B cell (primary cell): ENCODE measurements around the gene MROH8. TPM values are rescaled to one million over a fixed set of nuclear protein-coding genes. Genes with fewer than 3 reads are reported as not detected.

ENCODE experiments used
- ATAC-seq: fragments of 200-7000 bp; cut with Tn5 transposase; one replicate; pipeline ENCODE4 v1.10.0; 2021; ENCODE audit warnings: low read depth, mild to moderate bottlenecking, moderate number of reproducible peaks, moderate library complexity
- CTCF ChIA-PET: fragments of 350-600 bp; sonication (Branson Sonifier 250); formaldehyde crosslinking; loops from one replicate; lab custom pipeline; 2021; ENCODE audit warnings: antibody characterized with exemption, inconsistent platforms; lab: Charles Lee
- POLR2A ChIA-PET: fragments of 350-600 bp; sonication (Branson Sonifier 250); formaldehyde crosslinking; loops from one replicate; lab custom pipeline; 2021; ENCODE audit warnings: antibody characterized with exemption; lab: Charles Lee
- DNase-seq: peaks from one replicate; pipeline ENCODE4 v3.0.0; 2013
- H2AFZ ChIP-seq: 2 replicates; pipeline ENCODE4 v1.6.1; 2012; ENCODE audit warnings: mild to moderate bottlenecking, low read depth, low read length; ENCODE audit not compliant: insufficient read depth, poor library complexity, severe bottlenecking
- H3K27ac ChIP-seq, 2 donors: 1 replicate in 1 of 2; 2 replicates in 1 of 2; pipeline ENCODE4 v1.5.1; 2012 to 2013; ENCODE audit warnings: low read length in 2 of 2, mild to moderate bottlenecking in 2 of 2, moderate library complexity in 1 of 2
- H3K27me3 ChIP-seq, 4 experiments: fragments of 200-600 bp in 1 of 4; sonication (generic) in 1 of 4; replicated peaks in 1 of 4; 1 replicate in 2 of 4; 2 replicates in 2 of 4; pipeline versions ENCODE4 v1.6.1 to v1.7.0; 2013 to 2016; ENCODE audit warnings: low read length in 3 of 4, mild to moderate bottlenecking in 2 of 4, mixed read lengths in 1 of 4, moderate library complexity in 1 of 4; ENCODE audit not compliant: insufficient read depth in 4 of 4, control insufficient read depth in 3 of 4; ENCODE audit errors: control extremely low read depth in 1 of 4
- H3K36me3 ChIP-seq, 2 experiments: replicated peaks in 1 of 2; 1 replicate in 1 of 2; 2 replicates in 1 of 2; pipeline versions ENCODE4 v1.6.1 to v1.7.1; 2013; ENCODE audit warnings: low read length in 1 of 2; ENCODE audit not compliant: insufficient read depth in 2 of 2, control insufficient read depth in 1 of 2; ENCODE audit errors: control extremely low read depth in 1 of 2, extremely low read depth in 1 of 2
- H3K4me1 ChIP-seq, 2 donors: fragments of 200-600 bp in 1 of 2; sonication (generic) in 1 of 2; 1 replicate in 1 of 2; 2 replicates in 1 of 2; pipeline versions ENCODE4 v1.5.1 to v1.6.1; 2013 to 2017; ENCODE audit warnings: low read length in 2 of 2; ENCODE audit not compliant: control insufficient read depth in 2 of 2, insufficient read depth in 2 of 2
- H3K4me2 ChIP-seq: replicated peaks from 2 replicates; pipeline ENCODE3; 2012; ENCODE audit warnings: mild to moderate bottlenecking, low read depth, low read length; ENCODE audit not compliant: poor library complexity, severe bottlenecking
- H3K4me3 ChIP-seq, 5 experiments: fragments of 200-600 bp in 1 of 5; sonication (generic) in 1 of 5; 1 replicate in 3 of 5; 2 replicates in 2 of 5; pipeline versions ENCODE4 v1.5.1 to v1.7.0; 2011 to 2016; ENCODE audit warnings: low read length in 4 of 5, mild to moderate bottlenecking in 4 of 5, low read depth in 2 of 5, control low read depth in 1 of 5, moderate library complexity in 1 of 5; ENCODE audit not compliant: insufficient read depth in 1 of 5; ENCODE audit errors: control extremely low read depth in 1 of 5, extremely low read depth in 1 of 5
- H3K79me2 ChIP-seq: fragments of 200-600 bp; sonication (generic); one replicate; pipeline ENCODE4 v1.6.0; 2016; ENCODE audit warnings: low read length; ENCODE audit not compliant: control insufficient read depth, insufficient read depth
- H3K9ac ChIP-seq: fragments of 200-600 bp; sonication (generic); 2 replicates; pipeline ENCODE4 v1.6.1; 2017; ENCODE audit warnings: mild to moderate bottlenecking, low read length, moderate library complexity
- H3K9me3 ChIP-seq, 3 donors: one replicate each; pipeline versions ENCODE4 v1.6.1 to v1.7.1; 2013; ENCODE audit warnings: low read length in 2 of 3; ENCODE audit not compliant: control insufficient read depth in 2 of 3, insufficient read depth in 1 of 3; ENCODE audit errors: control extremely low read depth in 1 of 3
- H4K20me1 ChIP-seq: 2 replicates; pipeline ENCODE4 v1.6.0; 2012; ENCODE audit warnings: mild to moderate bottlenecking, low read length; ENCODE audit not compliant: insufficient read depth, control insufficient read depth, poor library complexity, severe bottlenecking
- H3K27ac Mint-ChIP-seq: one replicate; pipeline ENCODE4 v1.8.0; 2021; ENCODE audit warnings: mixed read lengths
- H3K27me3 Mint-ChIP-seq: one replicate; pipeline ENCODE4 v1.8.0; 2021; ENCODE audit warnings: mixed read lengths
- H3K4me1 Mint-ChIP-seq: one replicate; pipeline ENCODE4 v1.8.0; 2021; ENCODE audit warnings: mixed read lengths
- H3K4me3 Mint-ChIP-seq: one replicate; pipeline ENCODE4 v1.8.0; 2021; ENCODE audit warnings: mixed read lengths
- H3K9me3 Mint-ChIP-seq: one replicate; pipeline ENCODE4 v1.8.0; 2022; ENCODE audit warnings: mixed read lengths; ENCODE audit not compliant: insufficient read depth
- EZH2 ChIP-seq: IDR thresholded peaks from 2 replicates; pipeline ENCODE4 v1.6.1; 2012; ENCODE audit warnings: borderline replicate concordance, low read depth, mild to moderate bottlenecking, moderate library complexity, low read length; ENCODE audit not compliant: insufficient read depth, poor library complexity, severe bottlenecking
- WGBS: methylation state at CpG from one replicate; pipeline ENCODE4 v1.1.5; 2013; ENCODE audit warnings: missing lambda C conversion rate; ENCODE audit not compliant: insufficient coverage; 5-methylcytosine and 5-hydroxymethylcytosine counted together
- intact Hi-C: fragments of 100-400 bp; cut with micrococcal nuclease; formaldehyde crosslinking; loops from one replicate; pipeline ENCODE4 v1.10.0; 2022
- polyA plus RNA-seq: library from polyadenylated mRNA; depleted of rRNA; stranded (reverse); fragments of >200 nt; gene quantifications from 2 replicates; pipeline ENCODE4 v1.2.3, GENCODE V29; 2012
- total RNA-seq, 2 donors: library from RNA; stranded (reverse); fragments of 120-200 nt in 1 of 2; gene quantifications; 1 replicate in 1 of 2; 2 replicates in 1 of 2; pipeline versions ENCODE4 v1.2.3 to v1.2.4, GENCODE V29; 2013 to 2022
- TF ChIP-seq, protein P1 (sequence below): fragments of 200-600 bp; IDR thresholded peaks from one replicate; pipeline ENCODE4 v1.8.0; 2022; ENCODE audit warnings: antibody characterized with exemption, mild to moderate bottlenecking

MROH8 gene
- total and polyA plus RNA-seq, 2 donors (not counting 1 experiment from before 2014, with no cell fraction given), result 3.8 to 4.6 TPM

DNA sequence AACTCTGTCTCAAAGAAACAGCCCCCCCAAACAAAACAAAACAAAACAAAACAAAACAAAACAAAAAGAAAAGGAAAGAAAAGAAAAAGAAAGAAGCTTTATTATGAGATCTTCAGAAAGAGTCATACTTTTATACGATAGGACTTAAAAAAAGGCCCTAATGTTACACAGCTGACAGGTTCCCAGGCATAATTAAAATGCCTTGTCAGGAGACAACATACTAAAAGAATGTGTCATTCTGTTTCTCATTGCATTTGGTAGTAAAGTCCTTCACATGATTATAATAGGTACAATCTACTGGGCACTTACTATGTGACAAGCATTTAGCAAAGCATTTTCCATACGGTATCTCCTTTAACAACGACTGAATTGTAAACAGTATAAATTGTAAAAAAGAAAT, 36.6 kb downstream of the MROH8 start:
- no peak overlapping the region for H3K4me2 ChIP-seq
- DNase-seq, result no peak
- no peaks in the 10 kb centered on the region for H3K36me3 ChIP-seq
- ChIA-PET POLR2A (no interaction called here), CTCF (no interaction called here)
- H3K27ac Mint-ChIP-seq, result no peak overlapping the region
- WGBS, result no CpG with 5 or more reads among the region's 3 CpGs
- no peak overlapping the region for H3K4me3 Mint-ChIP-seq
- H2AFZ ChIP-seq, result no peak overlapping the region
- no peak overlapping the region for H3K27ac ChIP-seq
- H3K4me1 Mint-ChIP-seq, result no peaks in the 10 kb centered on the region
- H3K79me2 ChIP-seq, result no peaks in the 10 kb centered on the region
- intact Hi-C loops, result no loop called here
- H3K4me1 ChIP-seq, result no peaks in the 10 kb centered on the region
- no peaks in the 10 kb centered on the region for H4K20me1 ChIP-seq
- no peaks in the 10 kb centered on the region for H3K9me3 Mint-ChIP-seq
- TF ChIP-seq, protein P1, sequence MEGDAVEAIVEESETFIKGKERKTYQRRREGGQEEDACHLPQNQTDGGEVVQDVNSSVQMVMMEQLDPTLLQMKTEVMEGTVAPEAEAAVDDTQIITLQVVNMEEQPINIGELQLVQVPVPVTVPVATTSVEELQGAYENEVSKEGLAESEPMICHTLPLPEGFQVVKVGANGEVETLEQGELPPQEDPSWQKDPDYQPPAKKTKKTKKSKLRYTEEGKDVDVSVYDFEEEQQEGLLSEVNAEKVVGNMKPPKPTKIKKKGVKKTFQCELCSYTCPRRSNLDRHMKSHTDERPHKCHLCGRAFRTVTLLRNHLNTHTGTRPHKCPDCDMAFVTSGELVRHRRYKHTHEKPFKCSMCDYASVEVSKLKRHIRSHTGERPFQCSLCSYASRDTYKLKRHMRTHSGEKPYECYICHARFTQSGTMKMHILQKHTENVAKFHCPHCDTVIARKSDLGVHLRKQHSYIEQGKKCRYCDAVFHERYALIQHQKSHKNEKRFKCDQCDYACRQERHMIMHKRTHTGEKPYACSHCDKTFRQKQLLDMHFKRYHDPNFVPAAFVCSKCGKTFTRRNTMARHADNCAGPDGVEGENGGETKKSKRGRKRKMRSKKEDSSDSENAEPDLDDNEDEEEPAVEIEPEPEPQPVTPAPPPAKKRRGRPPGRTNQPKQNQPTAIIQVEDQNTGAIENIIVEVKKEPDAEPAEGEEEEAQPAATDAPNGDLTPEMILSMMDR, result no peak
- TF ChIP-seq EZH2, result no peak
- no peak for ATAC-seq
- H3K9me3 ChIP-seq, result no peaks in the 10 kb centered on the region
- H3K9ac ChIP-seq, result no peak overlapping the region
- H3K27me3 ChIP-seq, result no peaks in the 10 kb centered on the region
- H3K27me3 Mint-ChIP-seq, result no peaks in the 10 kb centered on the region
- no peak overlapping the region for H3K4me3 ChIP-seq

DNA sequence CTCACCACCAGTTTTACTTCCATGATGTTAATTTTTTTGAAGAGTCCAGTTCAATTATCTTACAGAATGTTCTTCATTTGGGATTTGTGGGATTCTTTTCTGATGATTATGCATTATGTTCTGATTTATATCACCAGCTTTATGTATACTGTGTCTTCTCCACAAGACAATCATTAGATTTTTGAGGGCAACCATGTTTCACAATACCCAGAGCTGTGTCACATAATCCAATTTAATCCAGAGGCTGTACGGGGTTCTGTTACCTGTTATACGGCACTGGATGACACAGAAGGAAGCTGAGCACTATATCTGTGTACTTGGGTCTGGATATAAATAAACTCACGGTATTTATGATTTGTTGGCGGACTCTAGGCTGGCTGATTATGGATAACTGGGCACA, 41.8 kb downstream of the MROH8 start:
- no peaks in the 10 kb centered on the region for H3K27me3 Mint-ChIP-seq
- ChIA-PET POLR2A (no interaction called here), CTCF (interaction anchor here (0.6 kb wide), 1 partner anchor 9 kb away, joined by 3 read pairs; no protein-coding TSS in a partner anchor)
- no peak overlapping the region for H2AFZ ChIP-seq
- H3K9me3 ChIP-seq, result no peaks in the 10 kb centered on the region
- intact Hi-C loops, result no loop called here
- no peak overlapping the region for H3K4me2 ChIP-seq
- no peak for ATAC-seq
- H3K4me3 Mint-ChIP-seq, result no peak overlapping the region
- H3K36me3 ChIP-seq, result no peaks in the 10 kb centered on the region
- no peaks in the 10 kb centered on the region for H3K27me3 ChIP-seq
- TF ChIP-seq, protein P1, result no peak
- TF ChIP-seq EZH2, result no peak
- H4K20me1 ChIP-seq, result no peaks in the 10 kb centered on the region
- no peak overlapping the region for H3K27ac ChIP-seq
- H3K4me1 ChIP-seq, result no peaks in the 10 kb centered on the region
- no peaks in the 10 kb centered on the region for H3K9me3 Mint-ChIP-seq
- H3K4me1 Mint-ChIP-seq, result no peaks in the 10 kb centered on the region
- no peaks in the 10 kb centered on the region for H3K79me2 ChIP-seq
- no peak overlapping the region for H3K9ac ChIP-seq
- no peak overlapping the region for H3K27ac Mint-ChIP-seq
- 100% methylated on average over 1 of the region's 4 CpGs for WGBS
- H3K4me3 ChIP-seq, result no peak overlapping the region
- DNase-seq, result no peak
